SU-DHL-6 (cell line): ENCODE measurements around the gene HHAT.

Experiments used
- CTCF ChIP-seq: fragments of 200-600 bp; sonication (generic); IDR thresholded peaks from one replicate; pipeline ENCODE4 v1.5.1; 2017; ENCODE audit warnings: antibody characterized with exemption, mild to moderate bottlenecking, low read length, moderate library complexity; ENCODE audit not compliant: insufficient read depth, poor library complexity, severe bottlenecking
- EZH2phosphoT487 ChIP-seq: fragments of 200-600 bp; sonication (generic), shearing (Covaris generic); conservative IDR thresholded peaks from 2 replicates; pipeline ENCODE4 v1.6.1; 2018; ENCODE audit warnings: mild to moderate bottlenecking, antibody characterized with exemption, low read length, moderate library complexity, mixed read lengths

DNA sequence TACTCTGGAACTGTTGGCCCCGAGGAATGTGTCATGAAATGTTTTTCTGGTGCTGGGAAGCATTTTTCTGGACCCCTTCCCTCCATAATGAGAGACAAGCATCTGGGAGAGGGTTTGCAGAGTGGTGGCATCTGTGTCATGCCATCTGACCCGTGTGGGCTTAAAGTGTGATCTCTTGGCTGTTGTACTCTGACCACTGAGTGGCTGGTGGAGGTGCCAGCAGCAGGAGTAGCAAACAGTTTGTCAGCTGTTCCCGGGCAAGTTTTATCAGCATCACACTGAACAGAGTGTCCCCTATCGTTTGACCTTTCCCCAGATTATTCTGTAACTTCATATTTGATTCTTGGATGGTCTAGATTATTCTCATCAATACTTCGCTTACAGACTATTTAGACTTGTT, 150.1 kb downstream of the HHAT start:
- no peak for TF ChIP-seq CTCF
- no peak for TF ChIP-seq EZH2phosphoT487
